ENCODE results near the gene HYDIN.

Gene HYDIN

DNA sequence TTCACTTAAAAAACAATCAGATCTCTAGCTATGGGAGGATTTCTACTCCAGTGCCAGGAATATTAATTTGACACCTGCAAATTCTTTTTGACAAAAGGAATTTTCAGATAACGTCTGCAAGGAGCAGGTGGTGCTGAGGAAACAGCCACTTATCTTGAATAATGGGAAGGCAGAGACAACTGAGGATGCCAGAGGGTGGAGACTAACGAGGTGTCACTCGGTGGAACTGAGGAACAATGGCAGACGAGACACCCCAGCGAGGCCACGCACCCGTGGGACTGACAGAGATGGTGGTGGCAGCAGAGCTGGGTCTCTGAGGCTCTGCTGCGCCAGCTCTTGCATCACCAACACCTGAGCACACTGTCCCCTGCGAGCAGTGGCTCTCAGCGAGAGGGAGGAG lies 471.7 kb downstream of the HYDIN start:
- H3K27me3 ChIP-seq (ENCODE audit: low read depth, low read length), result no peaks in the 10 kb centered on the region
- no peaks in the 10 kb centered on the region for H3K9me3 ChIP-seq (ENCODE audit: insufficient read depth, low read length)
- H4K20me1 ChIP-seq (ENCODE audit: insufficient read depth, low read length), result no peaks in the 10 kb centered on the region
- H3K4me2 ChIP-seq (ENCODE audit: low read length), result no peak overlapping the region
- no peak overlapping the region for H2AFZ ChIP-seq (ENCODE audit: low read depth, low read length)
- no peaks in the 10 kb centered on the region for H3K36me3 ChIP-seq (replicated peaks; ENCODE audit: low read depth, low read length)
- H3K27ac ChIP-seq (ENCODE audit: low read length), result no peak overlapping the region
- TF ChIP-seq, protein P1, sequence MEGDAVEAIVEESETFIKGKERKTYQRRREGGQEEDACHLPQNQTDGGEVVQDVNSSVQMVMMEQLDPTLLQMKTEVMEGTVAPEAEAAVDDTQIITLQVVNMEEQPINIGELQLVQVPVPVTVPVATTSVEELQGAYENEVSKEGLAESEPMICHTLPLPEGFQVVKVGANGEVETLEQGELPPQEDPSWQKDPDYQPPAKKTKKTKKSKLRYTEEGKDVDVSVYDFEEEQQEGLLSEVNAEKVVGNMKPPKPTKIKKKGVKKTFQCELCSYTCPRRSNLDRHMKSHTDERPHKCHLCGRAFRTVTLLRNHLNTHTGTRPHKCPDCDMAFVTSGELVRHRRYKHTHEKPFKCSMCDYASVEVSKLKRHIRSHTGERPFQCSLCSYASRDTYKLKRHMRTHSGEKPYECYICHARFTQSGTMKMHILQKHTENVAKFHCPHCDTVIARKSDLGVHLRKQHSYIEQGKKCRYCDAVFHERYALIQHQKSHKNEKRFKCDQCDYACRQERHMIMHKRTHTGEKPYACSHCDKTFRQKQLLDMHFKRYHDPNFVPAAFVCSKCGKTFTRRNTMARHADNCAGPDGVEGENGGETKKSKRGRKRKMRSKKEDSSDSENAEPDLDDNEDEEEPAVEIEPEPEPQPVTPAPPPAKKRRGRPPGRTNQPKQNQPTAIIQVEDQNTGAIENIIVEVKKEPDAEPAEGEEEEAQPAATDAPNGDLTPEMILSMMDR (IDR thresholded peaks at IDR 0.05; ENCODE audit: low read depth, low read length), result no peak
- no peak for TF ChIP-seq EZH2phosphoT487 (IDR thresholded peaks at IDR 0.05; ENCODE audit: low read depth)
- H3K4me3 ChIP-seq (ENCODE audit: low read length), result no peak overlapping the region
- no peaks in the 10 kb centered on the region for H3K4me1 ChIP-seq (ENCODE audit: low read length)
- no peak overlapping the region for H3K9ac ChIP-seq (ENCODE audit: low read length)
- H3K79me2 ChIP-seq (ENCODE audit: low read length), result no peaks in the 10 kb centered on the region

All from OCI-LY3 (cell line).